HL-60 (cell line): ENCODE measurements around the gene PDE6D.
A peak's percentile ranks its signal among the peaks of the same experiment; 100 is the strongest.
"Not testable (repeated sequence)": the region's sequence is repeated elsewhere in the genome, so short reads cannot be mapped to it uniquely, and the experiment has no call there.

Experiments
- DNase-seq, 2 experiments: peaks; one replicate each; pipeline ENCODE4 v3.0.0-alpha.2; 2010 to 2020; ENCODE audit warnings: low read depth in 1 of 2, low spot score in 1 of 2
- H3K27ac ChIP-seq: fragments of 250-450 bp; sonication (Bioruptor Pico); replicated peaks from 2 replicates; pipeline ENCODE4 v1.5.1; 2020; ENCODE audit warnings: mild to moderate bottlenecking, moderate library complexity
- H3K27me3 ChIP-seq: fragments of 250-450 bp; sonication (Bioruptor Pico); 2 replicates; pipeline ENCODE4 v1.5.1; 2021; ENCODE audit warnings: mild to moderate bottlenecking, moderate library complexity; ENCODE audit not compliant: insufficient read depth, poor library complexity, severe bottlenecking
- H3K4me3 ChIP-seq: replicated peaks from 2 replicates; pipeline ENCODE4 v1.5.1; 2011; ENCODE audit warnings: mild to moderate bottlenecking, control low read depth, low read length; ENCODE audit not compliant: insufficient read depth
- GABPA ChIP-seq: IDR thresholded peaks from 2 replicates; pipeline ENCODE4 v1.6.1; 2012; ENCODE audit warnings: low read depth
- POLR2AphosphoS5 ChIP-seq: IDR thresholded peaks from 2 replicates; pipeline ENCODE4 v1.6.1; 2012; ENCODE audit warnings: low read depth
- SPI1 ChIP-seq: IDR thresholded peaks from 2 replicates; pipeline ENCODE4 v1.6.1; 2012; ENCODE audit warnings: low read depth, mild to moderate bottlenecking, borderline replicate concordance
- TF ChIP-seq, protein P1 (sequence below): IDR thresholded peaks from 2 replicates; pipeline ENCODE4 v1.6.1; 2012; ENCODE audit warnings: low read depth; ENCODE audit not compliant: insufficient replicate concordance
- TF ChIP-seq, protein P2 (sequence below): IDR thresholded peaks from one replicate; pipeline ENCODE4 v1.5.1; 2011; ENCODE audit warnings: low read length, control low read depth, inconsistent platforms; ENCODE audit not compliant: insufficient read depth

The PDE6D gene

GRCh38 chr2:231713406-231713729 lies 67.7 kb downstream of the PDE6D start:
- H3K4me3 ChIP-seq, DNase-seq, H3K27me3 ChIP-seq: not testable (repeated sequence)
- H3K27ac ChIP-seq: peak overlapping the region; percentile 39

DNA sequence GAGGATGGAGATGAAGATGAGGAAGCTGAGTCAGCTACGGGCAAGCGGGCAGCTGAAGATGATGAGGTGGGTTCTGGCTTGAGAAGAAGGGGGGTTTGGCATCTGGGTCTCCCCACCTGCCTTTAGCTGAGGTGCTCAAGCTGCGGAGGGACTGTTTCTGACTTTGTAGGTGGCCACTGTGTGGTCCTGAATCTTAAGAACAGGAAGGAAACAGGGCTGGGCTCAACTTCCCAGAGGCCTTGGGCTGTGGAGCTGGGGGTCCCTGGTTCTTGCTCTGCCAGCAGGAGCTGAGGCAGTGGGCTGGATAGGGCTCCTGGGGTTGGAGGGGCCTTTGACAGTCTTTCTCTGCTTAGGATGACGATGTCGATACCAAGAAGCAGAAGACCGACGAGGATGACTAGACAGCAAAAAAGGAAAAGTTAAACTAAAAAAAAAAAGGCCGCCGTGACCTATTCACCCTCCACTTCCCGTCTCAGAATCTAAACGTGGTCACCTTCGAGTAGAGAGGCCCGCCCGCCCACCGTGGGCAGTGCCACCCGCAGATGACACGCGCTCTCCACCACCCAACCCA lies 68.5 kb downstream of the PDE6D start:
- TF ChIP-seq POLR2AphosphoS5: peak; percentile 36; the same call in 1 of the 2 replicates
- not testable (repeated sequence) for H3K27me3 ChIP-seq, DNase-seq
- H3K27ac ChIP-seq: peak overlapping the region; percentile 89
- peak overlapping the region; percentile 80 for H3K4me3 ChIP-seq

GRCh38 chr2:231711677-231712450 lies 69.2 kb downstream of the PDE6D start:
- DNase-seq: no peak
- Histone ChIP-seq H3K4me3 (peak overlapping the region; percentile 80), H3K27ac (peak overlapping the region; percentile 89), H3K27me3 (no peaks in the 10 kb centered on the region)
- peak; percentile 68; the same call in 1 of the 2 replicates for TF ChIP-seq POLR2AphosphoS5
- TF ChIP-seq, protein P1, sequence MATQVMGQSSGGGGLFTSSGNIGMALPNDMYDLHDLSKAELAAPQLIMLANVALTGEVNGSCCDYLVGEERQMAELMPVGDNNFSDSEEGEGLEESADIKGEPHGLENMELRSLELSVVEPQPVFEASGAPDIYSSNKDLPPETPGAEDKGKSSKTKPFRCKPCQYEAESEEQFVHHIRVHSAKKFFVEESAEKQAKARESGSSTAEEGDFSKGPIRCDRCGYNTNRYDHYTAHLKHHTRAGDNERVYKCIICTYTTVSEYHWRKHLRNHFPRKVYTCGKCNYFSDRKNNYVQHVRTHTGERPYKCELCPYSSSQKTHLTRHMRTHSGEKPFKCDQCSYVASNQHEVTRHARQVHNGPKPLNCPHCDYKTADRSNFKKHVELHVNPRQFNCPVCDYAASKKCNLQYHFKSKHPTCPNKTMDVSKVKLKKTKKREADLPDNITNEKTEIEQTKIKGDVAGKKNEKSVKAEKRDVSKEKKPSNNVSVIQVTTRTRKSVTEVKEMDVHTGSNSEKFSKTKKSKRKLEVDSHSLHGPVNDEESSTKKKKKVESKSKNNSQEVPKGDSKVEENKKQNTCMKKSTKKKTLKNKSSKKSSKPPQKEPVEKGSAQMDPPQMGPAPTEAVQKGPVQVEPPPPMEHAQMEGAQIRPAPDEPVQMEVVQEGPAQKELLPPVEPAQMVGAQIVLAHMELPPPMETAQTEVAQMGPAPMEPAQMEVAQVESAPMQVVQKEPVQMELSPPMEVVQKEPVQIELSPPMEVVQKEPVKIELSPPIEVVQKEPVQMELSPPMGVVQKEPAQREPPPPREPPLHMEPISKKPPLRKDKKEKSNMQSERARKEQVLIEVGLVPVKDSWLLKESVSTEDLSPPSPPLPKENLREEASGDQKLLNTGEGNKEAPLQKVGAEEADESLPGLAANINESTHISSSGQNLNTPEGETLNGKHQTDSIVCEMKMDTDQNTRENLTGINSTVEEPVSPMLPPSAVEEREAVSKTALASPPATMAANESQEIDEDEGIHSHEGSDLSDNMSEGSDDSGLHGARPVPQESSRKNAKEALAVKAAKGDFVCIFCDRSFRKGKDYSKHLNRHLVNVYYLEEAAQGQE: no peak
- TF ChIP-seq SPI1: no peak

GRCh38 chr2:231710799-231711676 lies 70.0 kb downstream of the PDE6D start:
- H3K4me3 ChIP-seq: peak overlapping the region; percentile 80
- no peak for DNase-seq
- TF ChIP-seq POLR2AphosphoS5 (peak; percentile 31; the same call in 1 of the 2 replicates), SPI1 (no peak), GABPA (no peak)
- TF ChIP-seq, protein P2, sequence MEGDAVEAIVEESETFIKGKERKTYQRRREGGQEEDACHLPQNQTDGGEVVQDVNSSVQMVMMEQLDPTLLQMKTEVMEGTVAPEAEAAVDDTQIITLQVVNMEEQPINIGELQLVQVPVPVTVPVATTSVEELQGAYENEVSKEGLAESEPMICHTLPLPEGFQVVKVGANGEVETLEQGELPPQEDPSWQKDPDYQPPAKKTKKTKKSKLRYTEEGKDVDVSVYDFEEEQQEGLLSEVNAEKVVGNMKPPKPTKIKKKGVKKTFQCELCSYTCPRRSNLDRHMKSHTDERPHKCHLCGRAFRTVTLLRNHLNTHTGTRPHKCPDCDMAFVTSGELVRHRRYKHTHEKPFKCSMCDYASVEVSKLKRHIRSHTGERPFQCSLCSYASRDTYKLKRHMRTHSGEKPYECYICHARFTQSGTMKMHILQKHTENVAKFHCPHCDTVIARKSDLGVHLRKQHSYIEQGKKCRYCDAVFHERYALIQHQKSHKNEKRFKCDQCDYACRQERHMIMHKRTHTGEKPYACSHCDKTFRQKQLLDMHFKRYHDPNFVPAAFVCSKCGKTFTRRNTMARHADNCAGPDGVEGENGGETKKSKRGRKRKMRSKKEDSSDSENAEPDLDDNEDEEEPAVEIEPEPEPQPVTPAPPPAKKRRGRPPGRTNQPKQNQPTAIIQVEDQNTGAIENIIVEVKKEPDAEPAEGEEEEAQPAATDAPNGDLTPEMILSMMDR: no peak
- H3K27ac ChIP-seq: peak overlapping the region; percentile 89
- H3K27me3 ChIP-seq: no peaks in the 10 kb centered on the region

- TF ChIP-seq, protein P2: peak; percentile 25
- TF ChIP-seq SPI1 (no peak), GABPA (no peak), POLR2AphosphoS5 (peak; percentile 66; the same call in 1 of the 2 replicates)
- TF ChIP-seq, protein P1: peak; percentile 34
- Histone ChIP-seq H3K27ac (peak overlapping the region; percentile 100), H3K27me3 (no peaks in the 10 kb centered on the region), H3K4me3 (peak overlapping the region; percentile 80)
- DNase-seq: peak in 1 of 2 experiments; percentile 66
Observed at GRCh38 chr2:231709981-231710798, 70.9 kb downstream of the PDE6D start.
